DOHH2 (cell line): ENCODE results near the gene ANGPTL7.

ENCODE experiments used
- EZH2phosphoT487 ChIP-seq: fragments of 200-600 bp; sonication (generic); IDR thresholded peaks from 2 replicates; pipeline ENCODE4 v1.6.1; 2017; ENCODE audit warnings: borderline replicate concordance, mild to moderate bottlenecking, antibody characterized with exemption, low read length, moderate library complexity, mixed read lengths
- TF ChIP-seq, protein P1 (sequence below): fragments of 200-600 bp; sonication (generic); IDR thresholded peaks from one replicate; pipeline ENCODE4 v1.5.1; 2014; ENCODE audit warnings: antibody characterized with exemption, mild to moderate bottlenecking, low read depth, low read length; ENCODE audit not compliant: poor library complexity, severe bottlenecking

- TF ChIP-seq, protein P1, sequence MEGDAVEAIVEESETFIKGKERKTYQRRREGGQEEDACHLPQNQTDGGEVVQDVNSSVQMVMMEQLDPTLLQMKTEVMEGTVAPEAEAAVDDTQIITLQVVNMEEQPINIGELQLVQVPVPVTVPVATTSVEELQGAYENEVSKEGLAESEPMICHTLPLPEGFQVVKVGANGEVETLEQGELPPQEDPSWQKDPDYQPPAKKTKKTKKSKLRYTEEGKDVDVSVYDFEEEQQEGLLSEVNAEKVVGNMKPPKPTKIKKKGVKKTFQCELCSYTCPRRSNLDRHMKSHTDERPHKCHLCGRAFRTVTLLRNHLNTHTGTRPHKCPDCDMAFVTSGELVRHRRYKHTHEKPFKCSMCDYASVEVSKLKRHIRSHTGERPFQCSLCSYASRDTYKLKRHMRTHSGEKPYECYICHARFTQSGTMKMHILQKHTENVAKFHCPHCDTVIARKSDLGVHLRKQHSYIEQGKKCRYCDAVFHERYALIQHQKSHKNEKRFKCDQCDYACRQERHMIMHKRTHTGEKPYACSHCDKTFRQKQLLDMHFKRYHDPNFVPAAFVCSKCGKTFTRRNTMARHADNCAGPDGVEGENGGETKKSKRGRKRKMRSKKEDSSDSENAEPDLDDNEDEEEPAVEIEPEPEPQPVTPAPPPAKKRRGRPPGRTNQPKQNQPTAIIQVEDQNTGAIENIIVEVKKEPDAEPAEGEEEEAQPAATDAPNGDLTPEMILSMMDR = no peak
- no peak for TF ChIP-seq EZH2phosphoT487
Measured at GRCh38 chr1:11238311-11238710, 49.2 kb downstream of the ANGPTL7 start.
